Brain microvascular endothelial cell (primary cell): ENCODE measurements around the gene SMIM13.
"Not testable (repeated sequence)": the region's sequence is repeated elsewhere in the genome, so short reads cannot be mapped to it uniquely, and the experiment has no call there.

Experiments used
- DNase-seq: peaks from one replicate; pipeline ENCODE4 v3.0.0-alpha.2; 2020
- H3K27ac ChIP-seq: fragments of 250-450 bp; sonication (Bioruptor Pico); 2 replicates; pipeline ENCODE4 v1.5.1; 2020; ENCODE audit warnings: mild to moderate bottlenecking, moderate library complexity
- H3K27me3 ChIP-seq: fragments of 250-450 bp; sonication (Bioruptor Pico); replicated peaks from 2 replicates; pipeline ENCODE4 v1.5.1; 2020; ENCODE audit warnings: mild to moderate bottlenecking
- H3K36me3 ChIP-seq: fragments of 250-450 bp; sonication (Bioruptor Pico); replicated peaks from 2 replicates; pipeline ENCODE4 v1.5.1; 2020; ENCODE audit warnings: mild to moderate bottlenecking
- H3K4me3 ChIP-seq: 2 replicates; pipeline ENCODE4 v1.5.1; 2011; ENCODE audit warnings: low read depth, mild to moderate bottlenecking, control low read depth, low read length, moderate library complexity
- CTCF ChIP-seq: IDR thresholded peaks from 2 replicates; pipeline ENCODE4 v1.5.1; 2011; ENCODE audit warnings: low read depth, mild to moderate bottlenecking, moderate library complexity, low read length, control low read depth, inconsistent platforms; ENCODE audit errors: missing control alignments
- in situ Hi-C: cut with HindIII; loops from 2 replicates; pipeline ENCODE4 v1.10.0; 2017; ENCODE audit warnings: low sequenced_read_pairs, low pct_ligation_motif_present

The SMIM13 gene

GRCh38 chr6:11103065-11103464 lies 9.4 kb downstream of the SMIM13 start:
- no peak for DNase-seq
- no peak for TF ChIP-seq CTCF
- Histone ChIP-seq H3K4me3 (no peak overlapping the region), H3K27me3 (no peaks in the 10 kb centered on the region), H3K27ac (no peak overlapping the region), H3K36me3 (no peaks in the 10 kb centered on the region)
- in situ Hi-C loops, result no loop called here

- in situ Hi-C loops, result no loop called here
- H3K4me3 ChIP-seq, result no peak overlapping the region
These were observed 15.1 kb downstream of the SMIM13 start for GRCh38 chr6:11108726-11109125.

GRCh38 chr6:11110921-11111768 lies 17.5 kb downstream of the SMIM13 start, which contains the start of gene ERVFRD-1:
TSS of gene ERVFRD-1 (minus strand) at chr6:11111725. CDS start at chr6:11105310, 6,415 bp downstream.
- Histone ChIP-seq H3K27ac (no peak within 1 kb of the TSS), H3K27me3 (no peaks in the 10 kb centered on the region), H3K4me3 (no peak within 1 kb of the TSS), H3K36me3 (no peaks in the 10 kb centered on the region)
- DNase-seq, result no peak
- in situ Hi-C loops, result no loop called here
- TF ChIP-seq CTCF, result no peak

More at GRCh38 chr6:11108726-11109125, 15.1 kb downstream of the SMIM13 start:
- Histone ChIP-seq H3K27me3 (no peaks in the 10 kb centered on the region), H3K36me3 (no peaks in the 10 kb centered on the region), H3K27ac (no peak overlapping the region)
- TF ChIP-seq CTCF, result no peak
- no peak for DNase-seq

- no peaks in the 10 kb centered on the region for H3K36me3 ChIP-seq
- no peak for TF ChIP-seq CTCF
- no peak for DNase-seq
- no peaks in the 10 kb centered on the region for H3K27me3 ChIP-seq
- in situ Hi-C loops, result no loop called here
- H3K4me3 ChIP-seq, result no peak overlapping the region
- no peak overlapping the region for H3K27ac ChIP-seq
These were observed 18.3 kb downstream of the SMIM13 start for GRCh38 chr6:11111769-11112437.

GRCh38 chr6:11113038-11113437 lies 19.4 kb downstream of the SMIM13 start:
- H3K27me3 ChIP-seq, result no peaks in the 10 kb centered on the region
- no peaks in the 10 kb centered on the region for H3K36me3 ChIP-seq
- no peak overlapping the region for H3K27ac ChIP-seq
- in situ Hi-C loops, result no loop called here
- no peak for DNase-seq
- no peak overlapping the region for H3K4me3 ChIP-seq
- no peak for TF ChIP-seq CTCF

GRCh38 chr6:11115808-11116536 lies 22.3 kb downstream of the SMIM13 start:
- DNase-seq, result peak; percentile 15

More at GRCh38 chr6:11115808-11116536, 22.3 kb downstream of the SMIM13 start:
- H3K36me3 ChIP-seq, H3K4me3 ChIP-seq, H3K27me3 ChIP-seq, in situ Hi-C loops, H3K27ac ChIP-seq: not testable (repeated sequence)
